Erythroblast (primary cell): ENCODE data around the gene COL9A3.

Source experiments
- GATA1 ChIP-seq: IDR thresholded peaks from 2 replicates; pipeline ENCODE4 v1.6.1; 2011; ENCODE audit warnings: low read depth, mild to moderate bottlenecking, control low read depth, low read length, moderate library complexity
- POLR2A ChIP-seq: IDR thresholded peaks from 2 replicates; pipeline ENCODE4 v1.6.1; 2011; ENCODE audit warnings: mild to moderate bottlenecking, low read length

DNA sequence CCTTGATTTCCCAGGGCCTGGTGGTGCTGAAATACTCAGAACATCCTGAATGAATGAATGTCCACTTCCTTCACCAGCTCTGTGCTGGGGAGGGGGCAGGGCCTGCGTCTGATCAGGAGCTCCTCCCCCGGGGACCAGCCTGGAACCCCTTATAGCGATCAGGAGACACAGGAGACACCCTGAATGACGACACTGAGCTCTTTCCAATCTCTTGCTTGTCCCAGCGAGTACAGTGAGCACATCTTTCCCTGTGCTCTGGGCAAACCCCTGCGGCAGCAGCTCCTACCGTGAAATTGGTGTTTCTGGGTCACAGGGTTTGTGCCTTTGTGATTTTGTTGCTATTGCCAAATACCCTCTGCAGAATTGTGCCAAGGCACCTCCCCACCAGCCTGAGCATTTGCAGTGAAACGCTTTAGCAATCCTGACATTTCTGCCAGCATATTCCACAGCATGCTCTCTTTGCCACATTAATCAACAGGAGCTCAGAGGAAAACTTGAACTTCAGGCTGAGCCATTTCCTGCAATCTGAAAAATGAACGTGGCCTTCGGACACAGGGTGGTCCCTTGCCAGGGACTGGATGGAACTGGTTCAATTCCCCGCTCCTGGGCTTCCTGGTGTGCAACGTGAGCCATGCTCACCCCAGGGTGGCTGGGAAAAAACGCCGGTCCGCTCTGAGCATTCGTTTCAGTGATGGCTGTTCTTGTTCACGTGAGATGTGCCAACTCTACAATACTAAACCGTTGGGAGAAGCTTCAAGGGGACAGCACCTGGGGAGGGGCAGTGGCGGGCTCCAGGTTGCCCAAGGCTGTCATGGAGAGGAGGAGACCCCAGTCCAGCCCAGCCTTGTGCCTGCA lies 43.6 kb upstream of the COL9A3 start:
- no peak for TF ChIP-seq POLR2A
- no peak for TF ChIP-seq GATA1
